Pons (tissue), 1 donor: ENCODE results near the gene DLGAP3.

Experiments
- DNase-seq: peaks from one replicate; pipeline ENCODE4 v3.0.0-alpha.2; 2016; ENCODE audit warnings: low spot score

DLGAP3 gene

GRCh38 chr1:34928699-34929496, 552 bp downstream of the DLGAP3 start:
- DNase-seq, result no peak

GRCh38 chr1:34928066-34928696, 1.3 kb downstream of the DLGAP3 start:
- DNase-seq, result no peak

GRCh38 chr1:34927316-34927715, 2.1 kb downstream of the DLGAP3 start:
- no peak for DNase-seq

- no peak for DNase-seq
These were observed 2.6 kb downstream of the DLGAP3 start for GRCh38 chr1:34926894-34927293.

GRCh38 chr1:34926156-34926555, 3.3 kb downstream of the DLGAP3 start:
- DNase-seq, result no peak

GRCh38 chr1:34925730-34926129, 3.7 kb downstream of the DLGAP3 start:
- no peak for DNase-seq

GRCh38 chr1:34924759-34925555, 4.5 kb downstream of the DLGAP3 start:
- DNase-seq, result no peak

GRCh38 chr1:34923490-34923889, 6.0 kb downstream of the DLGAP3 start:
- no peak for DNase-seq

GRCh38 chr1:34918977-34919561, 10.4 kb downstream of the DLGAP3 start:
- DNase-seq, result peak; percentile 9

- no peak for DNase-seq
These were observed 11.0 kb downstream of the DLGAP3 start for GRCh38 chr1:34918386-34918976.

GRCh38 chr1:34917017-34917416, 12.4 kb downstream of the DLGAP3 start:
- DNase-seq, result no peak

- no peak for DNase-seq
These were observed 13.3 kb downstream of the DLGAP3 start for GRCh38 chr1:34916104-34916503.

- DNase-seq, result no peak
These were observed 13.9 kb downstream of the DLGAP3 start for GRCh38 chr1:34915521-34915920.

- no peak for DNase-seq
These were observed 14.5 kb downstream of the DLGAP3 start for GRCh38 chr1:34914958-34915357.

- DNase-seq, result no peak
These were observed 18.0 kb downstream of the DLGAP3 start for GRCh38 chr1:34911465-34911864.

- no peak for DNase-seq
These were observed 19.0 kb downstream of the DLGAP3 start for GRCh38 chr1:34910425-34910824.

- no peak for DNase-seq
These were observed 21.1 kb downstream of the DLGAP3 start for GRCh38 chr1:34908369-34908768.

GRCh38 chr1:34907487-34908090, 21.9 kb downstream of the DLGAP3 start:
- no peak for DNase-seq

- peak; percentile 12 for DNase-seq
These were observed 22.7 kb downstream of the DLGAP3 start for GRCh38 chr1:34906756-34907155.

- DNase-seq, result no peak
These were observed 23.2 kb downstream of the DLGAP3 start for GRCh38 chr1:34906222-34906621.

- DNase-seq, result no peak
These were observed 24.4 kb downstream of the DLGAP3 start for GRCh38 chr1:34905098-34905459.
